ENCODE data around the gene PPP2R2C.

Gene PPP2R2C

GRCh38 chr4:6294705-6295421 is 177.6 kb downstream of the PPP2R2C start:
- in situ Hi-C loops (cut with HindIII; ENCODE audit: low sequenced_read_pairs): no loop called here

GRCh38 chr4:6293661-6294060 is 178.8 kb downstream of the PPP2R2C start:
- in situ Hi-C loops (cut with HindIII; ENCODE audit: low sequenced_read_pairs): no loop called here

- in situ Hi-C loops (cut with HindIII; ENCODE audit: low sequenced_read_pairs): no loop called here
Observed at GRCh38 chr4:6293097-6293445, 179.3 kb downstream of the PPP2R2C start.

- in situ Hi-C loops (cut with HindIII; ENCODE audit: low sequenced_read_pairs): no loop called here
Observed at GRCh38 chr4:6292376-6293096, 179.9 kb downstream of the PPP2R2C start.

GRCh38 chr4:6291784-6292297 is 180.6 kb downstream of the PPP2R2C start:
- in situ Hi-C loops (cut with HindIII; ENCODE audit: low sequenced_read_pairs): no loop called here

GRCh38 chr4:6290769-6291547 is 181.5 kb downstream of the PPP2R2C start:
- in situ Hi-C loops (cut with HindIII; ENCODE audit: low sequenced_read_pairs): no loop called here

- in situ Hi-C loops (cut with HindIII; ENCODE audit: low sequenced_read_pairs): no loop called here
Observed at GRCh38 chr4:6290256-6290655, 182.2 kb downstream of the PPP2R2C start.

GRCh38 chr4:6288871-6289270 is 183.5 kb downstream of the PPP2R2C start:
- in situ Hi-C loops (cut with HindIII; ENCODE audit: low sequenced_read_pairs): no loop called here

GRCh38 chr4:6288342-6288741 is 184.1 kb downstream of the PPP2R2C start:
- in situ Hi-C loops (cut with HindIII; ENCODE audit: low sequenced_read_pairs): no loop called here

- in situ Hi-C loops (cut with HindIII; ENCODE audit: low sequenced_read_pairs): no loop called here
Observed at GRCh38 chr4:6287017-6287788, 185.2 kb downstream of the PPP2R2C start.

- in situ Hi-C loops (cut with HindIII; ENCODE audit: low sequenced_read_pairs): no loop called here
Observed at GRCh38 chr4:6283282-6283681, 189.1 kb downstream of the PPP2R2C start.

GRCh38 chr4:6282314-6282771 is 190.1 kb downstream of the PPP2R2C start:
- in situ Hi-C loops (cut with HindIII; ENCODE audit: low sequenced_read_pairs): no loop called here

- in situ Hi-C loops (cut with HindIII; ENCODE audit: low sequenced_read_pairs): no loop called here
Observed at GRCh38 chr4:6281436-6282313, 190.7 kb downstream of the PPP2R2C start.

GRCh38 chr4:6280365-6280996 is 191.9 kb downstream of the PPP2R2C start:
- in situ Hi-C loops (cut with HindIII; ENCODE audit: low sequenced_read_pairs): no loop called here

- in situ Hi-C loops (cut with HindIII; ENCODE audit: low sequenced_read_pairs): no loop called here
Observed at GRCh38 chr4:6279582-6280289, 192.7 kb downstream of the PPP2R2C start.

GRCh38 chr4:6278801-6279197 is 193.6 kb downstream of the PPP2R2C start:
- in situ Hi-C loops (cut with HindIII; ENCODE audit: low sequenced_read_pairs): no loop called here

- in situ Hi-C loops (cut with HindIII; ENCODE audit: low sequenced_read_pairs): no loop called here
Observed at GRCh38 chr4:6277935-6278800, 194.2 kb downstream of the PPP2R2C start.
